ENCODE results near the gene CCNYL1.

CCNYL1 gene

DNA sequence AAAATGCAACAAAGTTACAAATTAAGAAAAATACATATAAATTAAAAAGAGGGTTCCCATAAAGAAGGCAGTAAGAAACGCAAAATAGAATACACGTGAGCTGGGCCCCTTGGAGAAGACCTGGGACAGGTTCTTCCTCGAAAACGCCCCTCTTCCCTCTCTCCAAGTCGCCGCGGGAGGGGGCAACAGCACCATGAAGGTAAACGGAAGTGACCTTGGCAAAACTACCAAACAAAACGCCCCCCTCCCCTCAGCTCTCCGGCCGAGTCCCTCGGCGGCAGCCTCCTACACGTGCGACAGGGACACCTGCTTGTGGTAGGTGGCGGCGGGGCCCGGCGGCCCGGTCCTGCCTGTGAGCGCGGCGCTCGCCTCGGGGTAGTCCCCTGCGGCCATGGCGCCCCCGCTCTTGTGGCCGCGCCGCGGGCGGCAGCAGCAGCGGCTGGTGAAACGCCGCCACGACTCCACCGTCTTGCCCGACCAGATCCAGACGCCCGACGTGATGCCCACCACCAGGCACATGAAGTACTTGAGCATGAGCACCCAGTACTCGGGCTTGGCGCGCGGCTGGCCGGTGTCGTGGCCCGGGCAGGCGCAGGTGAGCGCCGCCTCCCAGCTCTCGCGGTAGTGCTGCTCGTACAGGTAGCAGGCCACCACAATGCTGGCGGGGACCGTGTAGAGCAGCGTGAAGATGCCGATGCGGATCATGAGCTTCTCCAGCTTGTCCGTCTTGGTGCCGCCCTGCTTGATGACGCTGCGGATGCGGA, 55.4 kb downstream of the CCNYL1 start:
- DNase-seq = peak; percentile 39

DNA sequence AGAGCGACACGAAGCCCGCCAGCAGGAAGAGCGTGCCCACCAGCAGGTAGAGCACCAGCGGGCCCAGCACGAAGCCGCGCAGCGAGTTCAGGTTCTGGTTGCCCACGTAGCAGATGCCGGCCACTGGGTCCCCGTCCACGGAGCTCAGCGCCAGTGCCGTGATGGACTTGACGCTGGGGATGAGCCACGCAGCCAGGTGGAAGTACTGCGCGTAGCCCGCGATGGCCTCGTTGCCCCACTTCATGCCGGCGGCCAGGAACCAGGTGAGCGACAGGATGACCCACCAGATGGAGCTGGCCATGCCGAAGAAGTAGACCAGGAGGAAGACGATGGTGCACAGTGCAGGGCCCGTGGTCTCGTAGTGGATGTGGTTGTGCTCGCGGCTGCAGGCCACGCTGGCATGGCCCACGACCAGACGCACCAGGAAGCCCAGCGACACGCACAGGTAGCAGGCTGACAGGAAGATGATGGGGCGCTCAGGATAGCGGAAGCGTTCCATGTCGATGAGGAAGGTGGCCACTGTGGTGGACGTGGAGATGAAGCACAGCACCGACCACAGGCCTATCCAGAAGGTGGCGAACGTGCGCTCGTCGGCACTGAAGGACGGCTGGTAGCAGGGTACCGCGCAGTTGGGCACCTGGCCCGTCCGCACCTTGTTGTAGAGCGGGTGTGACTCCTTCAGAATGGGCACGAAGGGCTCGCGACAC, 56.2 kb downstream of the CCNYL1 start:
- no peak for DNase-seq

GRCh38 chr2:207768168-207768865, 56.9 kb downstream of the CCNYL1 start:
- peak; percentile 83 for DNase-seq

- no peak for DNase-seq
Observed at GRCh38 chr2:207768866-207769596, 57.6 kb downstream of the CCNYL1 start.

GRCh38 chr2:207770602-207771404, 59.4 kb downstream of the CCNYL1 start:
- peak; percentile 41 for DNase-seq

GRCh38 chr2:207771421-207771820, 60.0 kb downstream of the CCNYL1 start:
- DNase-seq = no peak

GRCh38 chr2:207772081-207772843, 60.8 kb downstream of the CCNYL1 start:
- no peak for DNase-seq

DNA sequence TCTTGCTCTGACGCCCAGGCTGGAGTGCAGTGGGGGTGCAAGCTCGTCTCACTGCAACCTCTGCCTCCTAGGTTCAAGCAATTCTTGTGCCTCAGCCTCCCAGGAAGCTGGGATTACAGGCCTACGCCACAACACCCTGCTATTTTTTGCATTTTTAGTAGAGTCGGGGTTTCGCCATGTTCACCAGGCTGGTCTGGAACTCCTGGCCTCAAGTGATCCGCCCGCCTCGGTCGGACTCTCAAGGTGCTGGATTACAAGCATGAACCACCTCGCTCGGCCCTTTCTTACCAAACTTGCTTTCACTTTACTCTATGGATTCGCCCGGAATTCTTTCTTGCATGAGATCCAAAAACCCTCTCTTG, 61.4 kb downstream of the CCNYL1 start:
- DNase-seq = no peak

DNA sequence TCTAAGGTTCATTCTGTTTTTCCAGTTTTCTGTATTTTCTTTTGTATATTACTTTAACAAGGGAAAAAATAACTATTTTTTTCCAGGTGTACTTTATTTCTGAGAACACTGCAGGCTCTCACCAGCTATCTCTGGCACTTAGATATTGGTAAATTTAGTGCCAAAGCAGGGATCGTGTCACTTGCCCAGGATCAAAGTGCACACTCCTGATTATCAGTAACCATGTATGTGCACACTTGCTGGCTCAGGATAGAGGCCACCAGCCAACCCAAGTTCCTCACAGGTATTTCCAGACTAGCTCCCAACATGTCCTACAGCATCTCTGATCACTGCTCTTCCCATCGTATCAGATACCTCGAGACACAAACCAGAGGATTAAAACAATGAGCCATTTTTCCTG, 64.0 kb downstream of the CCNYL1 start:
- DNase-seq = no peak

DNA sequence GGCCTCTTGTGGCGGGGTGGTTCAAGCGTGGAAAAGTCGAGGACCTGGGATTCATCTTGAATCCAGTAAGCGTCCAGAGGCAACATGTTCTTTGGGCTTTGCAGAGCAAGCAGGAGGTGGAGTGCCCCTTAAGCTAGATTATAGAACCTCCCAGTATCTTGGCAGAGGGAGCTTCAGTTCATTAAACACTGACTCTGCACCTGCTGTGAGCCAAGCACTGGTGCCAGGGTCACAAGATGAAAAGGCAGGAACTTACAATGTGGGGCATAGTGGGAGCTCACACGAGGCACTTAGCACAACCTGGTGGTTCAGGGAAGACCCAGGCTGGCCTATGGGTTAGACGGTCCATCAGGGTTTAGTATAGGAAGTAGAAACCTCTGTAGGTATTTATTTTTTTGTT, 65.7 kb downstream of the CCNYL1 start:
- no peak for DNase-seq

GRCh38 chr2:207778298-207778882, 67.0 kb downstream of the CCNYL1 start:
- no peak for DNase-seq

- no peak for DNase-seq
Observed at GRCh38 chr2:207779523-207779922, 68.1 kb downstream of the CCNYL1 start.

DNA sequence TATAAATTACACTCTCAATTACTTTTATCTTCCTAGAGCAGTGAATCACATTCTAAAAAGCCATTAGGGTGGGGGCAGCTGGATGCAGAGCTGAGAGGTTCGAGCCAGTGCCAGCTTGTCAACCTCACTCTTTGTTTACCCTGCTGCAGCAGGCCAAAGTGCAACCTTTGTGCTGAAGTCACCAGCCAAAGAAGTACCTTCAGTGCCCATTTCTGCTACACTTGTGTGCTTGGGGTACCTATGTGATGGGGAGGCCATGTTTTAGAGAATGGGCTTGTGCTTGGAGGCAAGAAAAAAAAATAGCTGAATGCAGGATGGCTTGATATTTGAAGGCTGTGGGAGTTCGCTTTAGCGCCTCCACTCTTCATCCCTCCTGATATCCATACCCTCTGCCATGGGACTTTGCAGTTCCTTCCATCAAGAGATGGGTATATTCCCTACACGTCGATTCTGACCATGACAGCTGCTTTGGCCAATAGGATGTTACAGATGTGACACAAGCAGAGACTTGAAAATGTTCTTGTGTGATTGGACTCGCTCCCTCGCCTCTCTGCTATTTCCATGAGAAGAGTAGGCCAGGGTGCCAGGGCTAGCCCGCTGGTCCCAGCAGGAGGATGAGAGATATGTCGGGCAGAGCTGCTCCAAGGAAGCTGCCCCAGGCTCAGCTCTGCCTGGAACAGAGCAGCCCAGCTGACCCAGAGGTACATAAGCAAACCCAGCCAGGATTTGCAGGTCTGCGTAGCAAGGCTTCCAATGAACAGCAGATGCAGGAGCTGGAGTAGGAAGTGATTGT, 71.0 kb downstream of the CCNYL1 start:
- DNase-seq = no peak

- no peak for DNase-seq
Observed at GRCh38 chr2:207783514-207783913, 72.1 kb downstream of the CCNYL1 start.

GRCh38 chr2:207784898-207785297, 73.5 kb downstream of the CCNYL1 start:
- no peak for DNase-seq

DNA sequence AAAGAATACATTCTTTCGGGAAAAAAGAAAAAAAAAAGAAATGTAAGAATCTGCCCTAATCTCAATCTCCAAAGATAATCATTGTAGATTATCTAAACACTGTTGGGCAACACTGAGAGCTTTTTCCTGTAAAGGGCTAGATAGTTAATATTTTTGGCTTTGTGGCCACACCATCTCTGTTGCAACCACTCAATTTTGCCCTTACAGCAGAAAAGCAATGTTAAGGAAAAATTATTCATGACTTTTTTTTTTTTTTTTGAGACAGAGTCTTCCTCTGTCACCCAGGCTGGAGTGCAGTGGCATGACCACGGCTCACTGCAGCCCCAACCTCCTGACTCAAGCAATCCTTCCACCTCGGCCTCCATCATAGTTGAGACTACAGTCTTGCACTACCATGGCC, 75.6 kb downstream of the CCNYL1 start:
- no peak for DNase-seq

DNA sequence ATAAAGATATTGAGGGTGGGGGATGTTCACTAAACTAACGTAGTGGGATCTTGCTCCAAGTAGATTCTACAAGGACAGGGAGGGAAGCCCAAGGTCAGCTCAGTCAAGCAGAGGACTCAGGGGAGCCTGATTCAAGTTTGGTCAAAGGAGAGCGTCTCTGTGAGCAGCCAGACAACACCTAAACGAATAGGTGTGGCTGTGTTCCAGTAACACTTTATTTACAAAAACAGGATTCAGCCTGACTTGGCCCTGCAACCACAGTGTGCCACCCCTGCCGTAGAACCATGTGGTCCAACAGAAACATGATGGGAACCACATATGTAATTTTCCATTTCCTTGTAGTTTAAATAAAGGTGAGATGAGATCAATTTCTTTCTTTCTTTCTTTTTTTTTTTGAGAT, 76.4 kb downstream of the CCNYL1 start:
- DNase-seq = no peak

- DNase-seq = no peak
Observed at GRCh38 chr2:207790898-207791297, 79.5 kb downstream of the CCNYL1 start.

- no peak for DNase-seq
Observed at GRCh38 chr2:207791579-207792243, 80.3 kb downstream of the CCNYL1 start.

Measured in right kidney (tissue), 1 donor.